8988T (cell line): Measurements from ENCODE around the gene KDM3A.
"Not testable (repeated sequence)": the region's sequence is repeated elsewhere in the genome, so short reads cannot be mapped to it uniquely, and the experiment has no call there.

ENCODE experiments used
- DNase-seq: peaks from one replicate; pipeline ENCODE4 v3.0.0; 2011

KDM3A gene

GRCh38 chr2:86477349-86477748, 36.2 kb downstream of the KDM3A start:
- DNase-seq = no peak

- no peak for DNase-seq
These were observed 38.9 kb downstream of the KDM3A start for GRCh38 chr2:86480105-86480504.

GRCh38 chr2:86482034-86482433, 40.9 kb downstream of the KDM3A start:
- DNase-seq = no peak

GRCh38 chr2:86484385-86484784, 43.2 kb downstream of the KDM3A start:
- DNase-seq = no peak

GRCh38 chr2:86485103-86485502, 43.9 kb downstream of the KDM3A start:
- DNase-seq = no peak

GRCh38 chr2:86485802-86486201, 44.6 kb downstream of the KDM3A start:
- no peak for DNase-seq

GRCh38 chr2:86487062-86487461, 45.9 kb downstream of the KDM3A start:
- DNase-seq = no peak

- DNase-seq = no peak
These were observed 47.5 kb downstream of the KDM3A start for GRCh38 chr2:86488561-86489250.

GRCh38 chr2:86489542-86489941, 48.4 kb downstream of the KDM3A start:
- DNase-seq = no peak

- no peak for DNase-seq
These were observed 49.1 kb downstream of the KDM3A start for GRCh38 chr2:86490245-86490644.

GRCh38 chr2:86491088-86491487, 49.9 kb downstream of the KDM3A start:
- no peak for DNase-seq

- no peak for DNase-seq
These were observed 50.9 kb downstream of the KDM3A start for GRCh38 chr2:86492048-86492453.

GRCh38 chr2:86496391-86496790, 55.2 kb downstream of the KDM3A start:
- DNase-seq = not testable (repeated sequence)

- DNase-seq = no peak
These were observed 57.5 kb downstream of the KDM3A start for GRCh38 chr2:86498468-86499260.

GRCh38 chr2:86499326-86499725, 58.2 kb downstream of the KDM3A start:
- no peak for DNase-seq

- no peak for DNase-seq
These were observed 59.3 kb downstream of the KDM3A start for GRCh38 chr2:86500325-86501083.

- DNase-seq = no peak
These were observed 66.4 kb downstream of the KDM3A start for GRCh38 chr2:86507600-86507999.

GRCh38 chr2:86510436-86510933, 69.3 kb downstream of the KDM3A start:
- DNase-seq = no peak

GRCh38 chr2:86512034-86512433, 70.9 kb downstream of the KDM3A start:
- no peak for DNase-seq

GRCh38 chr2:86512892-86513291, 71.7 kb downstream of the KDM3A start:
- no peak for DNase-seq

- no peak for DNase-seq
These were observed 72.9 kb downstream of the KDM3A start for GRCh38 chr2:86513948-86514660.

- no peak for DNase-seq
These were observed 77.3 kb downstream of the KDM3A start for GRCh38 chr2:86518481-86518880.

- DNase-seq = no peak
These were observed 78.2 kb downstream of the KDM3A start for GRCh38 chr2:86519349-86519748.
